Measurements from ENCODE around the gene ZNF429. TPM values are rescaled to one million over a fixed set of nuclear protein-coding genes. Genes with fewer than 3 reads are reported as not detected.

The ZNF429 gene
- total RNA-seq, 1 donor from 2014 or later: 10.0 TPM

DNA sequence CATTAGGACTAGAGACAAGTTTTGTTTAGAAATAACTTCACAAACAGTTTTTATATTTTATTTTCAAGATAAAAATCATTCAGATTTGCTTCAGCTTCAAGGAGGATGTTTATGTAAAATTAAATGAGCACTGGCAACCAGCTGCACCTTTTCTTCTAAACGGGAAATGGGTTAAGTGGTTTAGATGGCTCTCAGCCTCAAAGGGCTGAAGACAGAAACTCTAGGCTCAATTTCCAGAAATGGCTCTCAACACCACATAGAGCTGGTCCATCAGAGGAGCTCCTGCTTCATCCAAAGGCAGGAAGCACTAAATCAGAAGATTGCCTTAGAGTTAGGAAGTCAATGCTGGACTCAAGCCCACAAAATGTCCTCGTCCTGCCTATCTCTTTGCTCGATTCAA lies 74.7 kb downstream of the ZNF429 start:
- H3K4me1 ChIP-seq: peaks cover 2% of the 10 kb centered on the region
- intact Hi-C loops (cut with micrococcal nuclease): no loop called here
- DNase-seq: no peak
- TF ChIP-seq, protein P1, sequence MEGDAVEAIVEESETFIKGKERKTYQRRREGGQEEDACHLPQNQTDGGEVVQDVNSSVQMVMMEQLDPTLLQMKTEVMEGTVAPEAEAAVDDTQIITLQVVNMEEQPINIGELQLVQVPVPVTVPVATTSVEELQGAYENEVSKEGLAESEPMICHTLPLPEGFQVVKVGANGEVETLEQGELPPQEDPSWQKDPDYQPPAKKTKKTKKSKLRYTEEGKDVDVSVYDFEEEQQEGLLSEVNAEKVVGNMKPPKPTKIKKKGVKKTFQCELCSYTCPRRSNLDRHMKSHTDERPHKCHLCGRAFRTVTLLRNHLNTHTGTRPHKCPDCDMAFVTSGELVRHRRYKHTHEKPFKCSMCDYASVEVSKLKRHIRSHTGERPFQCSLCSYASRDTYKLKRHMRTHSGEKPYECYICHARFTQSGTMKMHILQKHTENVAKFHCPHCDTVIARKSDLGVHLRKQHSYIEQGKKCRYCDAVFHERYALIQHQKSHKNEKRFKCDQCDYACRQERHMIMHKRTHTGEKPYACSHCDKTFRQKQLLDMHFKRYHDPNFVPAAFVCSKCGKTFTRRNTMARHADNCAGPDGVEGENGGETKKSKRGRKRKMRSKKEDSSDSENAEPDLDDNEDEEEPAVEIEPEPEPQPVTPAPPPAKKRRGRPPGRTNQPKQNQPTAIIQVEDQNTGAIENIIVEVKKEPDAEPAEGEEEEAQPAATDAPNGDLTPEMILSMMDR (IDR thresholded peaks at IDR 0.05; ENCODE audit: borderline replicate concordance): no peak
- H3K36me3 ChIP-seq: no peaks in the 10 kb centered on the region
- no peak overlapping the region for H3K4me3 ChIP-seq
- no peaks in the 10 kb centered on the region for H3K27me3 ChIP-seq (ENCODE audit: low read depth)
- H3K9me3 ChIP-seq (replicated peaks): peaks cover 17% of the 10 kb centered on the region
- no peak overlapping the region for H3K27ac ChIP-seq (replicated peaks)

DNA sequence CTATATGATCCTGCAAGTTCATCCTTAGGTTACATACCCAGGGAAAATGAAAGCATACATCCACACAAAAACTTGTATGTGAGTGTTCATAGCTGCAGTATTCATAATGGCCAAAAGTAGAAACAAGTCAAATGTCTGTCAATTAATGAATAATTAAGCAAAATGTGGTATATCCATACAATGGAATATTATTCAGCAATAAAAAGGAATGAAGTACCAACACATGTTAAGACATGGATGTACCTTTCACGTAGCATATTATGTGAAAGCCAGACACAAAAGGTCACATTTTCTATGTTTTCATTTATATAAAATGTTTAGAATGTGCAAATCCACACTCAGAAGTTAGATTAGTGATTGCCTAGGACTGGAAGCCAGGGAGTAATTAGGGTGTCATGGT lies 75.4 kb downstream of the ZNF429 start:
- Histone ChIP-seq H3K27ac (replicated peaks) (no peak overlapping the region), H3K4me3 (no peak overlapping the region), H3K9me3 (replicated peaks) (peaks cover 19% of the 10 kb centered on the region), H3K4me1 (peaks cover 10% of the 10 kb centered on the region), H3K27me3 (ENCODE audit: low read depth) (peaks cover 4% of the 10 kb centered on the region), H3K36me3 (no peaks in the 10 kb centered on the region)
- no peak for DNase-seq
- intact Hi-C loops (cut with micrococcal nuclease): no loop called here
- TF ChIP-seq, protein P1 (IDR thresholded peaks at IDR 0.05; ENCODE audit: borderline replicate concordance): no peak

DNA sequence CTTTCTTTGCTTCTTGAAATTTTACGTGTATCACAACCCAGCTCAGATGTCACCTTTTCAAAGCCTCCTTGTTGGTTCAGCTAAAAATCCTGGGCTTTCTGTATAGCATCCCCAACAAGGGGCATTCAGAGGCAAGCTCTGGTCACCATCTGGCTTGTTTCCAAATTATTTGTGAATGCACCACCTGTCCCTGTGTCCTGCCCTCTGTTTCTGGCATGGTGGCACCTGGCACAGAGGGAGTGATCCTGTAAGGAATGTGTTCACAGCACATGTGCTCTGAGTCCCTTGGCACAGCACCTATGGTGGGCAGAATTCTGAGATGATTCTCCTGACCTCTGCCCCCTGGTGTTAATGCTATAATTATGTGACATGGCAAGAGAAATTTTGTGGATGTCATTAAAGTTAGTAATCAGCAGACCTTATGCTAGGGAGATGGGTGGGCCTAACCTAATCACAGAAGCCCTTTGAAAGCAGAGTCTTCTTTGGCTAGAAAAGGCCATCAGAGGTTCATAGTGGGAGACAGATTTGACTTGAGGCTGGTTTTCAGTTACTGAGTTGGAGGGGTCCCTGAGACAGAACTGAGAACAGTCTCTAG lies 76.3 kb downstream of the ZNF429 start:
- intact Hi-C loops (cut with micrococcal nuclease): no loop called here
- Histone ChIP-seq H3K27me3 (ENCODE audit: low read depth) (peaks cover 11% of the 10 kb centered on the region), H3K4me1 (peaks cover 18% of the 10 kb centered on the region), H3K9me3 (replicated peaks) (peaks cover 19% of the 10 kb centered on the region), H3K36me3 (no peaks in the 10 kb centered on the region), H3K4me3 (no peak overlapping the region), H3K27ac (replicated peaks) (no peak overlapping the region)
- DNase-seq: no peak
- TF ChIP-seq, protein P1 (IDR thresholded peaks at IDR 0.05; ENCODE audit: borderline replicate concordance): no peak

DNA sequence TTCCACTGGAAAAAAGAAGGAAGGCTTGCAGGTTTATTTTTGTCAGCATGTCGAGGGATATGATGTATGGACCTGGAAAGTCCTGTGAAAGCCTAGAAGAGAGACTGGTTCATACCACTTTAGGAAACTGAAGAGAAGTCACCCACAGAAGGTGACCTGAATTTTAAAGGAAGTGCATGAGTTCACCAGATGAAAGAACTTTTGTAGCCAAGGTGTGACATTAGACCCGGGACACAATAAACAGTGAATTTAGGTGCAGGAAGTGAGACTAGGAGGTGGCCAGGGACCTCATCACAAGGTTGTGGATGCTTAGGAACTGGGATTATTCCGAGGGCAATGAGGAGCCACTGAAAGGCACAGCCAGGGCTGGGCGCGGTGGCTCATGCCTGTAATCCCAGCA lies 79.1 kb downstream of the ZNF429 start:
- intact Hi-C loops (cut with micrococcal nuclease): no loop called here
- Histone ChIP-seq H3K4me1 (peaks cover 25% of the 10 kb centered on the region), H3K27me3 (ENCODE audit: low read depth) (peaks cover 18% of the 10 kb centered on the region), H3K9me3 (replicated peaks) (peaks cover 19% of the 10 kb centered on the region), H3K4me3 (no peak overlapping the region), H3K27ac (replicated peaks) (no peak overlapping the region), H3K36me3 (no peaks in the 10 kb centered on the region)
- DNase-seq: no peak
- TF ChIP-seq, protein P1 (IDR thresholded peaks at IDR 0.05; ENCODE audit: borderline replicate concordance): no peak

DNA sequence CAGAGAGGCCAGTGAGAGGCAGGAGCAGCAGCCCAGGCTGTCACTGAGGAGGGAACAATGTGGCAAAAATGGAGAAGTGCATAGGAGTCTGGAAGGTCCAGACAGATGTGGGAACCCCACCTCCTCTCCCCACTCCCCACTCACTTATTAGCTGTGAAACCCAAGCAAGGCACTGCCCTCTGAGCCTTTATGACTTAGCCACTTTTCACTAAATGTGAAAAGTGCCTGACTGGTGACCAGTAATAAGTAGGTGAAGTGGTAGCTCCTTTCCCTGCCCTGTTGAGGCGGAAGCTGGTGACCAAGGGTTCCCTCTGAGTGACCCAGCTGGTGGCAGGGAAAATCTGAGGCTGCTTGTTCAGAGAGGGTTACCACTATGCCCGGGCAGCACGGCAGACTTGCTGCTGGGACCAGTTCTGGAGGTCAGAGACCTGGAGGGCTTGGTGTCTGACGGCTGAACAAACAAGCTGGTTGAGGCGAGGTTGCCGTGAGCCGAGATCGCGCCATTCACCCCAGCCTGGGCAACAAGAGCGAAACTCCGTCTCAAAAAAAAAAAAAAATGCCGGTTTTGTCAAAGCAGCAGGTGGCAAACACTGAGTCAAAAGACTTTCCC lies 80.0 kb downstream of the ZNF429 start:
- H3K27ac ChIP-seq (replicated peaks): peak overlapping the region; percentile 87
- TF ChIP-seq, protein P1 (IDR thresholded peaks at IDR 0.05; ENCODE audit: borderline replicate concordance): no peak
- DNase-seq: no peak

More for the DNA sequence above, 80.0 kb downstream of the ZNF429 start:
- intact Hi-C loops (cut with micrococcal nuclease): no loop called here
- Histone ChIP-seq H3K4me3 (peak overlapping the region; percentile 74), H3K4me1 (peaks cover 25% of the 10 kb centered on the region), H3K27me3 (ENCODE audit: low read depth) (peaks cover 18% of the 10 kb centered on the region), H3K9me3 (replicated peaks) (peaks cover 14% of the 10 kb centered on the region), H3K36me3 (no peaks in the 10 kb centered on the region)
